DMS79 (cell line): ENCODE measurements around the gene TMOD2.
"Not testable (repeated sequence)": the region's sequence is repeated elsewhere in the genome, so short reads cannot be mapped to it uniquely, and the experiment has no call there.

Experiments used
- DNase-seq: peaks from one replicate; lab custom pipeline; 2025; lab: John Stamatoyannopoulos, UW

Gene TMOD2

DNA sequence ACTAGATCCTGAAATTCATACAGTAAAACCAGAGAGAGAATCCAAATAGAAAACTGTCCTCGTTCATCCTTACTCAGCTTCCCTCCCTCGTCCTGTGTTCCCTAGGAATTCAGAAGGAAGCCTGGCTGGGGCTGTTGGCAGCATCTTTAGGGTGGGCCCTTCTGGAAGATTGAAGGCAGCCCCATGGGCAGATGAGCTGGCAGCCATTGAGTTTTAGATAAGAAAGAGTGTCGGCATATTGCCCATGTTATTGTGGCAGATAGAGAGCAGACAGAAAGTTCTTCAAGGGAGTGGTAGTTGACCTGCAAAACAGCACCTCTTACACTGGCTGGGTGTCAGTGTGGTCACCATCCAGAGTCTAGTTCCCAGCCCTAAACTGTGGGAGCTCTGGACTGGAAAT, 23.5 kb downstream of the TMOD2 start:
- DNase-seq, result no peak

DNA sequence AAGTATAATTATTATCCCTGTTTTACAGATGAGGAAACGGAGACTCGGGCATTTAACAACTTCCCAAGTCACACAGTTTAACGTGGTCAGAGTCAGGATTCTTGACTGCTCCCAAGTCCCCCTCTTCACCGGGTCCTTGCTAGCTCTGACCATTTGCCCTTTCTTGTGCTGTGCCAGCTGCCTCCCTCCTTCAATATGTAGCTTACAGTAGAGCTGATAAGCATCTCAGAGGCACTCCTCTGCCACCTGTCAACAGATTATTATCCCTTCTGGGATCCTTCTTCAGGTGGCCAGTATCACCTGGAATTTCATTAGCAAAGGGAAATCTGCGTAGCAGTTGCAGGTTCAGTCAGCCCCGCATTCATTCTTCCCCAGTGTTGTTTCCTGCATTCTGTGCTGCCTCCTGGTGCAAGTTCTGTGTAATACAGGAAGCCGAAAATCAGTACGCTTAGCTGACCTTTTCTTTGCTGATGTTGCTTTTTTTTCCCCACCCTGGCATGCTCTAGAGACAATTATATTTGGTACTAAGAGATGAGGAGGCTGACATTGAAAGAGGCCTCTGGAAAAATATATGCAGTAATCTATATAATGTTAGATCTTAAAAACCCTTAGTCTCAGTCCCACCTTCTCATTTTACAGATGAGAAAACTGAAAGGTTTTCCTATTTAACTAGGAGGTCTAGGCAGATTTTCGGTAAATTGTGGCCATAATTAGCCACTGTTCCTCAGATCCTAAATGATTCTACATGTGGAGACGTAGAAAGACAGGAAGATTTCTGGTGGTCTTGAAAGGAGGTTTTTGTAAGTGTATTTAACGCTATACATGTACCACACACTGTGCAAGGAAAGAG, 24.8 kb downstream of the TMOD2 start:
- DNase-seq, result no peak

DNA sequence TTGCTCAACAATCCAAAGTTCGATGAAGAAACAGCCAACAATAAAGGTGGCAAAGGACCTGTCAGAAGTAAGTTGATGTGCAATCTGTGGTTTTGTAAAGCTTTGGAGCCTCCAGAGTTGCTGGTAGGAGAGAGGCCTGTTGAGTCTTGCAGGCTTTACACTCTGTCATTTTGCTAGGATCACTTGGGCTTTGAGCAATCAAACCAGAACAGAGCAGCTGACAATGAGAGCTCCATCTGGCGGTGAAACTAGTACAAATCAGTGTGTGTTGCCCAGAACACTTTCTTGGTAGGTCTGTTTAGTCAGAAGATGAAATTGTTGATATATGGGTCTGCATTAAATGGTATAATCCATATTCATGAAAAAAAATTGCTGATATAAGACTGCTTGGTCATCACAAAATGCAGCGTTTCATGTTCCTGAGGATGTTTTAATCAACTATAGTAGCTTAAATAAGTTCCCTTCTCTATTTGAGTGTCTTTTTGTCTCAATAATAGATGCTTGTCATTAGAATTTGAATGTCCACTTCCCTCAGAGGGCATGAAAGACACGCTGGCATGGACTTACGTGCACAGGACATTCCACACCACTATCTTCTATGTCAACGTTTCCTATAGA, 25.7 kb downstream of the TMOD2 start:
- DNase-seq, result no peak

DNA sequence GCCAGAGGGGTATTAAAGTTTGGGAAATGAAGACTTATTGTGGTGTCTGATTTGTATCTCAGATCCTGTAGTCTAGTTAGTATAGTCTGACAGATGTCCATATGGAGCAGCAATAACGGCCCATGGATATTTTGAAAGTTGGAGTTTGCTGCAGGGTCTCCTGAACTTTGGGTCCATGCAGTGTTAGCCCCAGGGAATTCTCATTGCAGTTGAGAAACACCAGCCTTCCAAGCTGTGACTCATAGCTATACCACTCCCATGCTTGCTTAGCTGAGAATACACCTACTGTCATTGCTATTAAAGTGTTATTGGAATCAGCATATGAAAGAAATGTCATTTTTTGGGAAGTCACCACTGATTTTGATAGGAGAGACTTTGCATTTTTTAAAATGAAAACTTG, 29.2 kb downstream of the TMOD2 start:
- DNase-seq, result no peak

DNA sequence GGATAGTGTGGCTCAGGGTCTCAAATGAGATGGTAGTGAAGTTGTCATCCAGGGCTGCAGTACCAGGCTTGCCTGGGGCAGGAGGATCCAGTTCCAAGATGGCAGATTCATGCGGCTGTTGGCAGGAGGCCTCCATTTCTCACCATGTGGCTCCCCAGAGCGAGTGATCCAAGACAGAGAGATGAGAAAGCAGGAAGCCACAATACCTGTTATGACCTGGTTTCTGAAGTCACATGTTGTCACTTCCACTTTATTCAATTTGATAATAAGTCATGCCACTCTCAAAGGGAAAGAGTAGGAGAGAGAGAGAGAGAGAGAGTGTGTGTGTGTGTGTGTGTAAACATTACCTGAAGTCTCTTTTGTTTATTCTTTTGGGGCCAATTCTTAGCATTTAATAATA, 30.1 kb downstream of the TMOD2 start:
- no peak for DNase-seq

DNA sequence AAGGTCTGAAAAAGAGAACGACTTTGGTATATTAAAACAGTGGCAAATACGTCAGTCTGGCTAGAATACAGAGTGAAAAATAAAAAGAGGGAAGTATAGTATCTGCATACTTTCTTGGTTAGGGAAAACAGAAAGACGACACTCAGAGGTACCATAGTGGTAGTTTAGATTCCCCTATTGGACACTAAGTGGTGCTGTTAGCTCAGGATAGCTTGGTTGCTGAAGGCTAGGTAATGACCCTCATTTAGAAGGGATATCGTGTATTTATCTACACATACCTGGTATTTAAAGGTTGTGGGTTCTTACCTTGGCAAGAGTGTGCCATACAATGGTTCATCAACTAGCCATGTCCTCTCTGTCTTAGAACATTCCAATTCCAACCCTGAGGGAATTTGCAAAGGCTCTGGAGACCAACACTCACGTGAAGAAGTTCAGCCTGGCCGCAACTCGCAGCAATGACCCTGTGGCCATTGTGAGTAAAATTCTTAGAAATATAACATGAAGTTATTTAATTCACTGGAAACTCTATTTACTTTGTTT, 31.0 kb downstream of the TMOD2 start:
- no peak for DNase-seq

DNA sequence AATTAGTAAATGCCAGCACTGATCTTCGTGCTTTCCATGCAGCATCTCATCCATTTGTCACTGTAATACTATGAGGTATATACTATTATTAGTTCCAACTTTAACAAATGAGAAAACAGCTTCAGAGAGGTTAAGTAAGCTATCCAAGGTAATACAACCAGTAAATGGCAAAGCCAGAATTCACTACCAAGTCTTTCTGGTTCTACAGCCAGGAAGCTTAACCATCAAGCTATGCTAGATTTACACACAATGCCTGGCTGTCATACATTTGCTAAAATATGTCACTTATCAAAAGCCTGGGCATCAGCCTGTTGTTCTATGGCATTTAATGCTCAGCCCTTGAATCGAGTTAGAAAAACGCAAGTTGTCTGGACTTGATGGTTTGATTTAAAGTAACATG, 32.6 kb downstream of the TMOD2 start:
- no peak for DNase-seq

DNA sequence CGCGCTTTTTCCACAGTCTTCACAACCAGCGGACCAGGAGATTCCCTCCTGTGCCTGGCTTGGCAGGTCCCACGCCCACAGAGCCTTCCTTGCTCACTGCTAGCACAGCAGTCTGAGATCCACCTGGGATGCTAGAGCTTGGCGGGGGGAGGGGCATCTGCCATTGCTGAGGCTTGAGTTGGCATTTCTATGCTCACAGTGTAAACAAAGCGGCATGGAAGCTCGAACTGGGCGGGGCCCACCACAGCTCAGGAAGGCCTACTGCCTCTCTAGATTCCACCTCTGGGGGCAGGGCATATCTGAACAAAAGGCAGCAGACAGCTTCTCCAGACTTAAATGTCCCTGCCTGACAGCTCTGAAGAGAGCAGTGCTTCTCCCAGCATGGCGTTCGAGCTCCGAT, 35.7 kb downstream of the TMOD2 start:
- DNase-seq, result not testable (repeated sequence)

DNA sequence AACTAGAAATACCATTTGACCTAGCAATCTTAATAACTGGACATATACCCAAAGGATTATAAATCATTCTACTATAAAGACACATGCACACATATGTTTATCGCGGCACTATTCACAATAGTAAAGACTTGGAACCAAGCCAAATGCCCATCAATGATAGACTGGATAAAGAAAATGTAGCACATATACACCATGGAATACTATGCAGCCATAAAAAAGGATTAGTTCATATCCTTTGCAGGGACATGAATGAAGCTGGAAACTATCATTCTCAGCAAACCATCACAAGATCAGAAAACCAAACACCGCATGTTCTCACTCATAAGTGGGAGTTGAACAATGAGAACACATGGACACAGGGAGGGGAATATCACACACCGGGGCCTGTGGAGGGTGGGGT, 41.1 kb downstream of the TMOD2 start:
- not testable (repeated sequence) for DNase-seq

DNA sequence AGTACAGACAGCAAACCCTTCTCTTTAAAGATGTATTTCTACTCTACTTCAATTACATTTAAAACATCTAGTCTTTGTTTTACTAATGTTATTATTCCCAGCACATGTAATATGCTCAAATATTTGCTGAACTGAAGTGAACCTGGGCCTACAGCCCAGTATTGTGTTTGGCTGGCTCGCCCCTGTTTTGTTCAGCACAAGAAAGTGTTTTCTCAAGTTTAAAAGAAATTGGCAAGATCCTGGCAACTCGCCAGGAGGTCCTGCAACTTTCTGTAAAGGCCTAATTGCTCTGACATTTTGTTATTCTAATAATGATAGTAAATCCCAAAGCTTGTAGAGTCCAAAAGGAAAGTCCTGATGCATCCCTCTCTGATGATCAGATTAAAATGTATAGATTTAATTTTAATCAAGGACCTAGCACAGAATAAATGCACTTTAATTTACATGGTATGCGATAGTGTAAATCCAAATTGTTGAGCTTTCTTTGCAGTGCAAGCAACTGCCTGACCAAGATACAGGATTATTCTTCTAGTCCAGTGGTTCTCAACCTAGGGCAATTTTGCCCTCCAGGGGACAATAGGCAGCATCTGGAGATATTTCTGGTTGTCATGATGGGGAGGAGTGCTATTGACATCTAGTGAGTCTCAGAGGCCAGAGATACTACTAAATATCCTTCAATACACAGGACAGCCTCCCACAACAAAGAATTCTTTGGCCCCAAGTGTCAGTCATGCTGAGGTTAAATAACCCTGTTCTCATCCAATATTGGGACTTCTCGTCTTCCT, 42.3 kb downstream of the TMOD2 start:
- DNase-seq, result no peak

DNA sequence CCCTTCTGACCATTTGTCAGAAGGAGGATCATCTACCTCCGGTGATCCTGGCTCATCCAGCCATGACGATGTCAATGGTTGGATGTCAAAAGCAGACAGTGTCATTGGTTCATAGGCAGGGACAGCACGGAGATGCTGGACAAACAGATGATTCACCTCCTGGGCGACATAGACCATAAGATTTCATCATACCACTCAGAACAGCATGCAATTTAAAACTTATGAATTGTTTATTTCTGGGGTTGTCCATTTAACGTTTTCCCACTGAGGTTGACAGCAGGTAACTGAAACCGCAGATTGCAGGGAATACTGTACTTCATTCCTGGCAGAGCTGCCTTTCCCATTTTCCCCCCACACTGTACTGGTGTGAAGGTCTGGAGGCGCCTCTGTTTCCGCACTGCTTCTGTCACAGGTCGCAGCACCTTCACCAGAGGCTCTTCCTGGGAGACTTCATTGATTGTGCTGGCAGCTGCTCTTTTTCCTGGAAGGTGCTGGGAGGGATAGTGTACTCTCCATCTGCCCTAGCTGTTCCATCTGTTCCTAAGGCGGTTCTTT, 45.5 kb downstream of the TMOD2 start:
- DNase-seq, result no peak

DNA sequence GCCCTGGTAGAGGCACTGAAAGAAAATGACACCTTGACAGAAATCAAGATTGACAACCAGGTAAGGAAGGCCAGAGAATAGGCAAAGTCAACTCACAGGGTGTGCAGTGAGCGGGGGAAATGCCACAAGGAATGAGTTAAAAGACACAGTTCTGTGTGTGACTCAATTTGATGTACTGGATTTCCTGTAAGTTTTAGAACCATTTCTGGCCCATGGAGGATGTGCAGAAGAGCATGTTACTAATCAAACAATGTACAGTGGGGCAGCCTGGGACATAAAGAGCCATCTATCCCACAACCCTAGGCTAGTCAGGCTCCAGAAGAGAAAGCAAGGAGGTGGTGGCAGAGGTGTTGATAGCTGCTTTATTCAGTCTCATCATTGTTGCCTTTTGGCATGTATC, 46.9 kb downstream of the TMOD2 start:
- DNase-seq, result no peak

DNA sequence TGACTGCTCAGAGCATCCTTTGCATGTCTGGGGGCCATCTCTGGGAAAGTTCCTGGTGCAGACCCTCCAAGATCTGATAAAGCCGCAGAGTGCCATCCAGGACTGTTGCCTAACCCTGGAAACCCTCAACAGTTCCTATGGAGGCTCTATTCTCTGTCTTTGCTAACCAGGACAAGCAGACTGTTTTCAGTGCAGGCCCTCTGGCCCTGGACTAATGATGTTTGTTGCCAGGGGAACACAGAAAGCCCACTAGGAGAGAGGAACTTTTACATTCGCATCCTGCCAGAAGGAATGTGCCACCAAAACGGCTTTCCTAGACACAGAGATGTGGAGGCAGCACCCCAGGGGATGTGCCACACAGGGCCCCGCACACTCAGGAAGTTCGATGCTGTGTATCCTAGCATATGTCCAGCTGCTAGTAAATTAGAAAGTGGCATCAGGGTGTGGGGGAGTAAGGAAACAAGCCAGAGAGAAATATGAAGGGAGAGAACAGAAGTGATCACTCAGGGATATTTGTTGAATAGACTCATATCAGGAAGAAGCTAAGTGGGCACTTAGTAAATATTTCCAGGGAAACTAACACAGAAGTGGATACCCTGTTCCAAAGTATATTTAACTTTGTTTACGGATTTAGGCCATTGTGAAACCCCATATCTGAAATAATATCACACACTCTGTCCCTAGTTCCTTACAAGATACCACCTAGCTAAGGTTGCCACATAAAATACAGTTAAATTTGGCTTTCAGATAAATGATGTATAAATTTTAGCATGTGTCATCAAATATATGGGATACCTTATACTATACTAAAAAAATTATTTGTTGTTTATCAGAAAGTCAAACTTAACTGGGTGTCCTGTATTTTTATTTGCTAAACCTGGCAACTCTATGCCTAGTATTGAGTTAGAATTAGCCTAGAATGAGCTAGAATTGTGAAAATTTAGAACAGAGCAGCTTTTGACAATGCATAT, 48.2 kb downstream of the TMOD2 start:
- DNase-seq, result no peak

DNA sequence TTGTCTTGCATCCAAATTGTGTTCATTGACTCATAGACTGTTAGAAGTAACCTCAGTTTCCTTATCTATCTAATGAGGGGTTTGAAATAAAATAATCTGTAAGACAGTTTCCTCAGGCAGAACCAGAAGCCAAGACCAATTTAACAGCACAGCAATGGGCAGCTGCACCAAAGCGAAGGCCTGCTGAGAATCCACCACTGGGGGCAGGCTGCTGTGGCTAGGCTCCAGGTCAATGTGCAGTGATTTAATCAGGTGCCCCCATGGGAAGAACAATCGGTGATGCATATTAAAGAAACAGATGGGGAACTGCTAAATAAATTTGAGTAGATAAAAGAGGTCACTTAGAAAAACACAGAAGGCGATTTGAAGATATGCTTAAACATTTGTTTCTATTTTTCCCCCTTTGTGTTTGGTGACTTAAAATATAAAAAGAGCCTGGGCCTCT, 50.0 kb downstream of the TMOD2 start:
- no peak for DNase-seq

DNA sequence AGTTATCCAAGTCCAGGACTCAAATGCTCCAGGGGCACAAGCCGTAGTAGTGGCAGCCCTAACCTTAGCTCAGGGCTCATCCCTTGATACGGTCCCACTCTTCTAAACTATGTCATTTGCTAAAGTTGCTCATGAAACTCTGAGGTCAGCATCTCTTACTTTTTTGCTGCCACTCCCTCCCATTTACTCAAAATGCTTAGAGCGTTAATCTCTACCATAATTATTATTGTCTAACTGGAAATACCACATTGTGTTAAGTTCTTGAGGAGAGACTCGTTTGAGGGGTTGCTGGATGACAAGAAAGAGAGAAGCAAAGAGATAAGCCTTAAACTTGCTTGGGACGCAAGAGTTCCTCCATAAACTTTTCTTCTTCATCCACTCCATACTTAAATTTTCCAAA, 51.2 kb downstream of the TMOD2 start:
- DNase-seq, result no peak

DNA sequence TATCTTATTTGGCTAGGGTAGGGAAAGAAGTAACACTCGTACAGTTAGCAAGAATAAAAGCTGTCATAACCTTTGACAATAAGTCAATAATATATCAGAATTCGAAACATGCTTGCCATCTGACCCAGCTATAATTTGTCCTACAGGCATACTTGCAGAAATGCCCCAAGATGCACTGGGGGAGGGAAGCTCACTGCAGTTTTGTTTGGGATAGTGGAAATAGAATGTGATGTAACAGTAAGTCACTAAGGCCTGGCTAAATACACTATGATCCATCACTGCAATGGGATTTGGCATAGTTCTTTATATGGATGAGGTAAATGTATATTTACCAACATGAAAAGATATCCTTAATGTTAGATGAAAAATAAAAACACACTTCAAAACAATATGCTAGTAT, 52.6 kb downstream of the TMOD2 start:
- no peak for DNase-seq

DNA sequence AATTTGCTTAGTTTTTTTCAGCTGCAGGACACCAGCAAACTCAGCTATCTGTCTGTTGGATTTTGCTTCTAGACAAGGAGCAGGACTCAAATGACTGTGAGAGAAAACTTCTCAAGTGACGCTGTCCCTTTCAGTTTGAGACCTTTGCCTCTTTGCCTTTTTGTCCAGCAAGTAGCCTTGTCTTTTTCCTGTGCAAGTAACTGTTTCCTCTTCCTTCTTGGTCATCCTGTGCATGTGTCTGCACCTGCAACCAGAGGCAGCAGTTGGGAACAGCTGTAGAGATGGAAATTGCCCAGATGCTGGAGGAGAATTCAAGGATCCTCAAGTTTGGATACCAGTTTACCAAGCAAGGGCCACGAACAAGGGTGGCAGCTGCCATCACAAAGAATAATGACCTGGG, 54.7 kb downstream of the TMOD2 start:
- DNase-seq, result no peak

DNA sequence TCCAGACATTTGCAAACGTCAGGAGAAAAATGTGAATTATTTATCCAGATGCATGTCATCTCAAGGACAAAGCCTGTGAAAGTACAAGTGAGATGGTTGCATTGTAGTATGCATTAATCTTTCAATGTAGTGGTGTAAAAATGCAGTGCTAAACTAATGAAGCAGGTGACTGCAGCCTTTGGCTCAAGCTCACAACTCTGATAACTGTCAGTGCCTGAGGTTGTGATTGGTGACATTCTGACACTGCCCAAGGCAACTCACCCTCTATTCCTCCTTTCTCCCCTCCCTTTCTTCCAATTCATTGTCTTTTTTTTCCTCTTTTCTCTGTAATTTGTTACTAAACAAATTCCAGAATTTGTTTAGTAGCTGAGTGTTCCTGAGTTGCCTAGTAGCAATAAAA, 58.1 kb downstream of the TMOD2 start:
- DNase-seq, result no peak

DNA sequence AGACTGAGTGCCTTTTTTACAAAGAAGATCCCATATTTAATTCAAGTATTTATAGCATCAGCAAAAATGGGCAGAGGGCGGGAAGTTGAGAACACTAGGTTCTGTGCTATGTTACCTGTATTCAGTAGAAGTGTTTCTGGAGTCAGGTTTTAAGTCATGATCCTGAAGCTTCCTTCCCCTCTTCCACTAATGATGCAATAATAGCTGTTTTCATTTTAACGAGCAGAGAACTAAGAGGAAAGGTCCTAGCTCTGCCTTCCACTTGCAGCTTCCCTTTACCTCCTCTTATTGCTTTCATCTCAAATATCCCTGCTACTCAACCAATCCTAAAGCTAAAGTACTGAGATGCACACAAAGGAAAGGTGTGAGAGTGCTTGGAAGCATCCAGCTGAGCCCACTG, 61.2 kb downstream of the TMOD2 start:
- DNase-seq, result no peak

DNA sequence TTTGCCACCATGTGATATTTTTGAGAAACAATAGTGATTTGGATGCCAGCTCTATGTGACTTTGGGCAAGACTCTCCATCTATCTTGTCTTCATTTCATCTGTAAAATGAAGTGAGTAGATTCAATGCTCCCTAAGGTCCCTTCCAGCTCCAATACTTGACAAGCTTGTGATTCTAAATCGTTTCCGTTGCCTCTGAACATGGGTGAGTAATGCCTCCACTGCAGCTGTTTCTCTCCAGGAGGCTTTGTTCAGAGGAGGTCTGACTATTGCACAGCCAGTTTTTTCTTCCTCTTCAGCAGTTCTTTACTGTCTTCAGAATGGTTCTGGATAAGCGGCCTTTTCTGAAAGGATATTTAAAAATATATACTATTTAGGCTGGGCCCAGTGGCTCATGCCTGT, 63.2 kb downstream of the TMOD2 start:
- no peak for DNase-seq

DNA sequence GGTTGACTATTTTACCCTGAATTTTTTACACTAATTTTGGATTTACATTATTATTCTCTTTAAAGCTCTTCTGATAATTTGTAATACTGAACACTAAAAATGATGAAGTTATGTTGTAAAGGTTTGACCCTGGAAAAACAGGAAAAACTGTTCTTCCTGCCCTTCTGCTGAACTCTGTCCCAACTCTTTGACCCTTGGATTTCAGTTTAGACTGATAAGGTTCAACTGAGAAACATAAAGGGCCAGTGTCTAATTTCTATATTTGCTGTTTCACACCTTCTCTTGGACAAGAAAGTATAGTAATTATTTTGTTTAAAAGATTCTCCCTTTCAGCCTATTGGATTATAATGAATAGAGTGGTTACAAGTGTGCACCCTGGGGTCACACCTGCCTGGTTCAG, 65.2 kb downstream of the TMOD2 start:
- DNase-seq, result no peak
